ENCODE measurements around the gene CDC7.

CDC7 gene

DNA sequence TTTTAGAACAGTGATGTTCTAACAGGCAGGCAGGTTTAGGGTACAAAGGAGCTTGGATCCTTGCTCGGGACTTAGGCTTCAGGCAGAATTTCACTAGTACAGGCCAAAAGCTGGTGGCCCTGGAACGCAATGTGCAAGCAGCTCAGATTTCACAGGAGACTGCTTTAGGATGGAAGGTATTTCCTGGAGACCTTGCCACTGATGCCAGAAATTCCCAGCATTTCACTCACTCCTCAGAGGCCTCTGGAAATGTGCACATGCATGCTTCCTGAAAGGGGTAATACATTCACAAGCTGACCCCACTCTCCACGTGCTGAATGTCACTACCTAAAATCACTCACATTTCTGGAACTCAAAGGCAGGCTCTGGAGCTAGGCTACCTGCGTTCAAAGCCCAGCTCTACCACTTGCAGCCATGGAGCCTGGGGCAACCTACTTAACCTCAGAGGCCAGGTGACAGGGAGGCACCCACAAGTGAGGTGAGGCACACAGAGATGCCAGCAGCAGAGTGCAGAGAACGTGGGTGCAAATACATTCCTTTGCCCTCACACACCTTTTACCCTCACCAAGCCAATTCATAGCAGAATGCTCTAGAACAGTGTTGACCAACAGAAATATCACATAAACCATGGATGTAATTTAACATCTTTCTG lies 56.5 kb downstream of the CDC7 start:
- DNase-seq (ENCODE audit: low spot score): no peak
- TF ChIP-seq, protein P1, sequence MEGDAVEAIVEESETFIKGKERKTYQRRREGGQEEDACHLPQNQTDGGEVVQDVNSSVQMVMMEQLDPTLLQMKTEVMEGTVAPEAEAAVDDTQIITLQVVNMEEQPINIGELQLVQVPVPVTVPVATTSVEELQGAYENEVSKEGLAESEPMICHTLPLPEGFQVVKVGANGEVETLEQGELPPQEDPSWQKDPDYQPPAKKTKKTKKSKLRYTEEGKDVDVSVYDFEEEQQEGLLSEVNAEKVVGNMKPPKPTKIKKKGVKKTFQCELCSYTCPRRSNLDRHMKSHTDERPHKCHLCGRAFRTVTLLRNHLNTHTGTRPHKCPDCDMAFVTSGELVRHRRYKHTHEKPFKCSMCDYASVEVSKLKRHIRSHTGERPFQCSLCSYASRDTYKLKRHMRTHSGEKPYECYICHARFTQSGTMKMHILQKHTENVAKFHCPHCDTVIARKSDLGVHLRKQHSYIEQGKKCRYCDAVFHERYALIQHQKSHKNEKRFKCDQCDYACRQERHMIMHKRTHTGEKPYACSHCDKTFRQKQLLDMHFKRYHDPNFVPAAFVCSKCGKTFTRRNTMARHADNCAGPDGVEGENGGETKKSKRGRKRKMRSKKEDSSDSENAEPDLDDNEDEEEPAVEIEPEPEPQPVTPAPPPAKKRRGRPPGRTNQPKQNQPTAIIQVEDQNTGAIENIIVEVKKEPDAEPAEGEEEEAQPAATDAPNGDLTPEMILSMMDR (IDR thresholded peaks at IDR 0.05; ENCODE audit: extremely low read depth, insufficient read depth, missing control alignments): no peak
- in situ Hi-C loops (cut with MboI; ENCODE audit: low pct_unique_long_range_greater_than_20kb, low sequenced_read_pairs, unreplicated experiment): no loop called here

DNA sequence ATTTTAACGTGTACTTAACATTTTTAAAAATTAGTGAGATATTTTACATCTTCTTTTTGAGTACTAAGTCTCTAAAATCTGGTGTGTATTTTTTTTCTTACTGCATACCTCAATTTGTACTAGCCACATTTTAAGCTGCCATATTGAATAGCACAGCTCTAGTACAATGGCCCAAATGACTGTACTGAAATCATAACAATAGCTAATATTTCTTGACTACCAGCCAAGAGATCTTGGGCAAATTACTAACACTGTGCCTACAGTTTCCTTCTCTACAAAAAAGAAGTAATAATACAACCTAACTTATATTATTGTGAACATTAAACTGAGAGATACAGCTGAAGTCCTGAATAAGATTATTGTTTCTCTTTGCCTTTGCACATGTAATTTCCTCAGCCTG lies 57.2 kb downstream of the CDC7 start:
- TF ChIP-seq, protein P1 (IDR thresholded peaks at IDR 0.05; ENCODE audit: extremely low read depth, insufficient read depth, missing control alignments): no peak
- in situ Hi-C loops (cut with MboI; ENCODE audit: low pct_unique_long_range_greater_than_20kb, low sequenced_read_pairs, unreplicated experiment): no loop called here
- no peak for DNase-seq (ENCODE audit: low spot score)

DNA sequence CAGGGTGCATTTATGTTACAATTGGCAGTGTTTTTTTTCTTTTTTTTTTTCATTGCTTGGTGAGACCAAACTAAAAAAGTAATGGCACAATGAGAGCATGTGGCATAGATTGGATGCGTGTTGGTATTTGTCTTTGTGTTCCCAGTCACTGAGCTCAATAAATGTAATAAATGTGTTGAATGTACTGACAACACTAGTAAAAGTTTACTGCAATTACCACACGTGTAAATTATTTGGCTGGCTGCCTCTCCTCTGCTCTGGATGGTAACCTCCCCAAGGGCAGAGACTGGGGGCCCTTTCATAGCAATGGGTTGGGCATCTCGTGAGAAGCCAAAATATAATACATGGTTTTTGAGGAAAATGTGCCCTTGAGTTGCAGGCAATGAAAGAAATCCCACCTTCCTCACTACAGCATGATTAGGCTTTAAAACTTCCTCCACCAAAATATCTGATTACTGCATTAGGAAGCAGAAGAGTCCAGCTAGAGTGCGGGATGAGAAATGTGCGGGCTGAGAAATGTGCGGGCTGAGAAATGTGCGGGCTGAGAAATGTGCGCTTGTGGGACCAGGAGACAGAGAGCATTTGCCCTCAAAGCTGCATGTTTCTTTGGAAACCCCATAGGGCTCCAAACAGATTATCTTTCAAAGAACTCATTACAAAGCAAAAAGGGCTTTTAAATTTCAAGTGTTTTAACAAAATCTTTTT lies 58.5 kb downstream of the CDC7 start:
- in situ Hi-C loops (cut with MboI; ENCODE audit: low pct_unique_long_range_greater_than_20kb, low sequenced_read_pairs, unreplicated experiment): no loop called here
- TF ChIP-seq, protein P1 (IDR thresholded peaks at IDR 0.05; ENCODE audit: extremely low read depth, insufficient read depth, missing control alignments): no peak
- no peak for DNase-seq (ENCODE audit: low spot score)

DNA sequence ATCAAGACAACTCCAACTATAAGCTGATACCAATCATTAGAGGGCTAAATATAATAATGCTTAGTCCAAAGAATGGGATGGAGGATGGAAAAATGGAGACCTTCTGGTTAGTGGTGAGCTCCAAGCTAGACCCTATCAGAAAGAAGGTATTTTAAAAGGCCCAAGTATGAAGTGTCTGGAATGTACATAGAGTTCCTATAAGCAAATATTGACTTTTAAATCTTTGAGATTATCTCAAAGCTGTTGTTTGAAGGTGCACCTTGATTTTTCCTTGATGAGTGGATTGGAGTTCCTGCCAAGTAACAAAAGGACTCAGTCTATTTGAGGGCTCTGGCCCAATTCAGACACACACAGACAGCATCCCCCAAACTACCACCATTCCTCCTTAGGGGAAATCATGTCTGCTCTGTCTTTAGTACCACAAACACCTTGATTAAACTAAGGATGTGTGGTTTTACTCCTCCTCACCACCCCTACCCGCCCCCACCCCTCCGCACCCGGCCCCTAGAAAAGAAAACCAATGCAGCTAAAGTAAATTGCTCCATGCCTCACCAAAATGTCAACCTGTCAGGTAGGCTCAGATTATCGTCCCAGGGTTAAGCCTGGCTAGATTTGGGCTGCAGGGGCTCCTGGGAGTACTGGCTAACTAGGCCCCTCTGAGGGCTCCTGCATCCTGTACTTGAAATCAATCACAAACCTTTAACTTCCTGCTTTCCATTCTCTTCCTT lies 59.4 kb downstream of the CDC7 start:
- DNase-seq (ENCODE audit: low spot score): no peak
- in situ Hi-C loops (cut with MboI; ENCODE audit: low pct_unique_long_range_greater_than_20kb, low sequenced_read_pairs, unreplicated experiment): no loop called here
- TF ChIP-seq, protein P1 (IDR thresholded peaks at IDR 0.05; ENCODE audit: extremely low read depth, insufficient read depth, missing control alignments): no peak

DNA sequence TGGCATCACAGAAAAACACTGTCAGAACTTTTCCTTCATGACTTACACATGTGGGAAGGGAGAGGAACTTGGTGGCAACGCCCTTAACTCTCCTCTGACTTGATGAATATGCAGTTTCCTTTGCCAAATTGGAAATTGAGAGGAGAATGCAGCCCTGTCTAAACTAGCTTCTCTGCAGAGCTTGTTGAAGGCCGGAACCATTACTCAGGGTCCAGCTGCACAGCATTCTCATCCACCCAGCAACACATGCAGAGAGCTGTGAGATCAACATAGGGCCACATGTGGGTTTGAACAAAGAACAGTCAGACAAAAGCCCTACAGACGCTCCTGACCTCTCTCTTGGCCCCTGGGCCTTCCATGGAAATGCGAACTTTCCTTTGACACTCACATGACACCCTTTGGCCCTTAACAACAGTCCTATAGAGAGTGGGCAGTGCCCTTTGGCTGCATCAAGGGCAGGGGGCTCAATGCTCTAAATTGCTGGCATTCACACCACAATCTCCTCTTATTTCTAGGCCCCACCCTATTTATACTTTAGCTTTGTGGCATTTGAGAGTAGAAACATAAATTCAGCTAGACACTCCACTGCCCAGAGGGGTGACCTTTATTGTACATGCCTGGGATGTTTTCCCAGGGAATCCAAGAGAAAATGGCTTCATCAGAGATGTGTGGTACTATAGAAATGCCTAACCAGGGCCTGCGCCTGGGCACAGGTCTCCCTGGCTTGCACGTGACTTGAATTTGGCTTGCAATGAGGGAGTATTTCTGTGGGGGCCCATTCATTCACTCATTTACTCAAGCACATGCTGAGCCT lies 64.4 kb downstream of the CDC7 start:
- no peak for DNase-seq (ENCODE audit: low spot score)
- in situ Hi-C loops (cut with MboI; ENCODE audit: low pct_unique_long_range_greater_than_20kb, low sequenced_read_pairs, unreplicated experiment): no loop called here
- TF ChIP-seq, protein P1 (IDR thresholded peaks at IDR 0.05; ENCODE audit: extremely low read depth, insufficient read depth, missing control alignments): no peak

DNA sequence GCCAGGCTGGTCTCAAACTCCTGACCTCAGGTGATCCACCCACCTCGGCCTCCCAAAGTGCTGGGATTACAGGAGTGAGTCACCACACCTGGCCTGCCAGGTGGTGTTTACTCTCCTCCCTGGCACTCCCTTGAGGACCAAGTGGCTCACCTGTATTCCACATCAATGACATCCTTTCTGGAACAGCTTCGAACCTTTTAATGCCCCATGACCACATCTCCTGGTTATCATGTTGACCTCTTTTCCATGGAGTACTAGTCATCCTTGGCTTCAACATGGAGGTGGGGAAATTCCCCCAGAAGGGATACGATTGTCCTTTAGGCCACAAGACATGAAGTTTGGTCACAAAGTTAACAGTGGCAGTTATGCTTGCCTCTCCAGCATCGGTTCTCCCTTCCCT lies 66.9 kb downstream of the CDC7 start:
- DNase-seq (ENCODE audit: low spot score): no peak
- TF ChIP-seq, protein P1 (IDR thresholded peaks at IDR 0.05; ENCODE audit: extremely low read depth, insufficient read depth, missing control alignments): no peak
- in situ Hi-C loops (cut with MboI; ENCODE audit: low pct_unique_long_range_greater_than_20kb, low sequenced_read_pairs, unreplicated experiment): no loop called here

Data from GM13977 (cell line).